GM12878 (cell line): ENCODE results near the gene ITFG1. TPM values are rescaled to one million over a fixed set of nuclear protein-coding genes. Genes with fewer than 3 reads are reported as not detected.

ENCODE experiments used
- ATAC-seq: fragments of 200-7000 bp; cut with Tn5 transposase; 3 replicates; pipeline ENCODE4 v1.9.1; 2020; ENCODE audit warnings: mild to moderate bottlenecking, moderate library complexity
- BruUV-seq: library from RNA; stranded (reverse); fragments of 400-500 nt; replicated peaks from 2 replicates; lab custom pipeline; 2021; lab: Mats Ljungman, UMichigan
- CTCF ChIA-PET: fragments of 300-600 bp; sonication (Branson Sonifier 250); formaldehyde crosslinking; extraction: SDS; loops from one replicate; lab custom pipeline; 2021; ENCODE audit warnings: inconsistent platforms; lab: Yijun Ruan, JAX
- POLR2A ChIA-PET: fragments of 350-600 bp; formaldehyde crosslinking; extraction: SDS; loops from one replicate; lab custom pipeline; 2021; ENCODE audit warnings: inconsistent platforms; lab: Charles Lee
- RAD21 ChIA-PET: fragments of 300-600 bp; sonication (Branson Sonifier 250); formaldehyde crosslinking; loops from one replicate; lab custom pipeline; 2023; ENCODE audit warnings: antibody characterized with exemption; ENCODE audit not compliant: unreplicated experiment; lab: Charles Lee
- SMC1A ChIA-PET: fragments of 300-600 bp; sonication (Branson Sonifier 250); formaldehyde crosslinking; loops from one replicate; lab custom pipeline; 2023; ENCODE audit not compliant: unreplicated experiment, uncharacterized antibody; lab: Charles Lee
- DNase-seq: peaks from one replicate; pipeline ENCODE4 v3.0.0-alpha.2; 2011; ENCODE audit warnings: low read depth, low spot score
- FAIRE-seq: peaks from 3 replicates; lab custom pipeline; 2011; peaks lifted over from hg19 to GRCh38; lab: Jason Lieb, UNC
- H2AFZ ChIP-seq: 2 replicates; pipeline ENCODE4 v1.6.0; 2011; ENCODE audit warnings: low read depth, low read length, control low read depth; ENCODE audit not compliant: control insufficient read depth
- H3K27ac ChIP-seq: 2 replicates; pipeline ENCODE4 v1.5.1; 2011; ENCODE audit warnings: control low read depth; ENCODE audit not compliant: control insufficient read depth, insufficient read depth
- H3K27me3 ChIP-seq, 2 experiments: replicated peaks in 1 of 2; 2 replicates each; pipeline versions ENCODE4 v1.6.0 to v1.6.1; 2011; ENCODE audit warnings: low read length in 1 of 2; ENCODE audit not compliant: control insufficient read depth in 2 of 2, insufficient read depth in 2 of 2
- H3K36me3 ChIP-seq, 2 experiments: 2 replicates each; pipeline ENCODE4 v1.5.1; 2011; ENCODE audit warnings: low read length in 1 of 2; ENCODE audit not compliant: control insufficient read depth in 2 of 2, insufficient read depth in 2 of 2
- H3K4me1 ChIP-seq: 2 replicates; pipeline ENCODE4 v1.6.1; 2011; ENCODE audit warnings: mild to moderate bottlenecking, low read length, moderate library complexity, mixed read lengths; ENCODE audit not compliant: control insufficient read depth, insufficient read depth
- H3K4me2 ChIP-seq: 2 replicates; pipeline ENCODE4 v1.6.0; 2011; ENCODE audit warnings: control low read depth; ENCODE audit not compliant: control insufficient read depth, insufficient read depth
- H3K4me3 ChIP-seq: fragments of 200-600 bp; sonication (generic); 2 replicates; pipeline ENCODE4 v1.5.1; 2016
- H3K79me2 ChIP-seq: 2 replicates; pipeline ENCODE4 v1.6.0; 2011; ENCODE audit warnings: low read length; ENCODE audit not compliant: control insufficient read depth, insufficient read depth
- H3K9ac ChIP-seq: 2 replicates; pipeline ENCODE4 v1.8.0; 2011; ENCODE audit warnings: low read length, control low read depth, mixed read lengths; ENCODE audit not compliant: control insufficient read depth, insufficient read depth
- H3K9me3 ChIP-seq: replicated peaks from 3 replicates; pipeline ENCODE4 v1.5.1; 2011; ENCODE audit warnings: mild to moderate bottlenecking, low read length; ENCODE audit not compliant: control insufficient read depth, insufficient read depth
- H4K20me1 ChIP-seq: 2 replicates; pipeline ENCODE4 v1.6.0; 2011; ENCODE audit not compliant: control insufficient read depth, insufficient read depth
- ATF3 ChIP-seq: IDR thresholded peaks from 2 replicates; pipeline ENCODE4 v1.6.1; 2011; ENCODE audit warnings: low read depth, mild to moderate bottlenecking, low read length, moderate library complexity, borderline replicate concordance; ENCODE audit errors: extremely low read depth
- BHLHE40 ChIP-seq, 2 experiments: fragments of 450-650 bp in 1 of 2; IDR thresholded peaks; 2 replicates each; pipeline ENCODE4 v1.6.1; 2011 to 2017; ENCODE audit warnings: low read depth in 2 of 2, borderline replicate concordance in 1 of 2, improper control_type of control experiment in 1 of 2, low read length in 1 of 2, mild to moderate bottlenecking in 1 of 2
- CHD2 ChIP-seq: IDR thresholded peaks from 2 replicates; pipeline ENCODE4 v1.6.1; 2011; ENCODE audit warnings: low read depth, low read length, improper control_type of control experiment, borderline replicate concordance
- GABPA ChIP-seq: IDR thresholded peaks from 2 replicates; pipeline ENCODE4 v1.6.1; 2014; ENCODE audit warnings: antibody characterized with exemption, low read depth, mild to moderate bottlenecking, inconsistent platforms
- HDGF ChIP-seq: fragments of 450-650 bp; IDR thresholded peaks from 2 replicates; pipeline ENCODE4 v1.6.1; 2016; ENCODE audit warnings: antibody characterized with exemption
- JUNB ChIP-seq: IDR thresholded peaks from 2 replicates; pipeline ENCODE4 v1.6.1; 2016; ENCODE audit warnings: antibody characterized with exemption, mild to moderate bottlenecking
- KLF5 ChIP-seq: fragments of 450-650 bp; IDR thresholded peaks from 2 replicates; pipeline ENCODE4 v1.6.1; 2014; ENCODE audit warnings: mild to moderate bottlenecking; ENCODE audit not compliant: partially characterized antibody
- MAX ChIP-seq: IDR thresholded peaks from 2 replicates; pipeline ENCODE4 v1.6.1; 2012; ENCODE audit warnings: low read depth, low read length, improper control_type of control experiment
- MLLT1 ChIP-seq: fragments of 450-650 bp; IDR thresholded peaks from 2 replicates; pipeline ENCODE4 v1.6.1; 2016; ENCODE audit warnings: mild to moderate bottlenecking
- NRF1 ChIP-seq: conservative IDR thresholded peaks from 2 replicates; pipeline ENCODE4 v1.6.1; 2011; ENCODE audit warnings: mild to moderate bottlenecking, low read depth, low read length, improper control_type of control experiment
- PAX8 ChIP-seq: fragments of 450-650 bp; IDR thresholded peaks from 2 replicates; pipeline ENCODE4 v1.6.1; 2017; ENCODE audit warnings: mild to moderate bottlenecking, moderate library complexity
- PBX3 ChIP-seq: IDR thresholded peaks from 2 replicates; pipeline ENCODE4 v1.6.1; 2011; ENCODE audit warnings: mild to moderate bottlenecking, low read depth, low read length, moderate library complexity; ENCODE audit not compliant: insufficient replicate concordance
- RBBP5 ChIP-seq: fragments of 200-600 bp; sonication (generic); conservative IDR thresholded peaks from 2 replicates; pipeline ENCODE4 v1.6.1; 2016
- SKIL ChIP-seq: fragments of 450-650 bp; IDR thresholded peaks from 2 replicates; pipeline ENCODE4 v1.6.1; 2017; ENCODE audit warnings: mild to moderate bottlenecking, low read depth, inconsistent platforms; ENCODE audit not compliant: poor library complexity, severe bottlenecking
- SMAD5 ChIP-seq: IDR thresholded peaks from 2 replicates; pipeline ENCODE4 v1.6.1; 2016; ENCODE audit warnings: antibody characterized with exemption, low read depth
- ZBTB33 ChIP-seq: fragments of 450-650 bp; IDR thresholded peaks from 2 replicates; pipeline ENCODE4 v1.6.1; 2017; ENCODE audit warnings: mild to moderate bottlenecking
- in situ Hi-C: fragments of 300-500 bp; cut with MboI; formaldehyde crosslinking; loops from 9 replicates; pipeline ENCODE4 v1.14.3; 2018; ENCODE audit warnings: mixed read lengths
- intact Hi-C: fragments of 100-400 bp; cut with micrococcal nuclease; formaldehyde crosslinking; loops from one replicate; pipeline ENCODE4 v1.14.2; 2022; ENCODE audit not compliant: unreplicated experiment
- polyA plus RNA-seq, 11 experiments: library from polyadenylated mRNA; depleted of rRNA in 4 of 11; unstranded in 6 of 11; stranded (reverse) in 5 of 11; fragments of >200 nt; fragmentation: Nextera tagmentation in 4 of 11; fragmentation: Illumina TruSeq in 1 of 11; extraction: Ambion mirVana in 4 of 11; extraction: Trizol in 1 of 11; gene quantifications; 1 replicate in 1 of 11; 2 replicates in 10 of 11; pipeline versions ENCODE4 v1.2.1 to v1.2.3, GENCODE V29; 2011 to 2016; ENCODE audit warnings: inconsistent platforms in 2 of 11, missing spikeins in 2 of 11, low read depth in 1 of 11
- total RNA-seq, 4 experiments: library from RNA; depleted of rRNA in 3 of 4; stranded (reverse); fragments of >200 nt in 3 of 4; fragmentation: Illumina TruSeq in 1 of 4; extraction: Trizol in 1 of 4; gene quantifications; 2 replicates each; pipeline versions ENCODE4 v1.2.1 to v1.2.3, GENCODE V29; 2013 to 2021

The ITFG1 gene
- total and polyA plus RNA-seq, 10 of the 15 experiments (the other 5 are each of a cell fraction or from before 2014, with no cell fraction given), result 9.3 to 56.3 (median 28.6) TPM

- no peak for TF ChIP-seq CHD2
- no peak for TF ChIP-seq MLLT1
- TF ChIP-seq ZBTB33, result no peak
- no peak for TF ChIP-seq MAX
- TF ChIP-seq BHLHE40 (IDR thresholded peaks at IDR 0.05; ENCODE audit: borderline replicate concordance in 1 of 2, low read depth in 2 of 2, low read length in 1 of 2), result no peak
- no peak for TF ChIP-seq PAX8
- no peak for TF ChIP-seq GABPA
- no peak for TF ChIP-seq SMAD5
Observed at GRCh38 chr16:47180073-47180472, 280.8 kb downstream of the ITFG1 start (continued).

- Histone ChIP-seq H3K9me3 (no peaks in the 10 kb centered on the region), H3K27me3 (no peaks in the 10 kb centered on the region), H3K79me2 (no peaks in the 10 kb centered on the region), H3K36me3 (no peaks in the 10 kb centered on the region; a peak in 1 of 4 replicates), H3K27ac (no peak overlapping the region), H3K4me3 (no peak overlapping the region), H2AFZ (no peak overlapping the region), H3K9ac (no peak overlapping the region), H3K4me1 (no peaks in the 10 kb centered on the region), H4K20me1 (no peaks in the 10 kb centered on the region), H3K4me2 (no peak overlapping the region)
- in situ Hi-C loops, result no loop called here
- ChIA-PET RAD21 (no interaction called here), SMC1A (interaction anchor here (0.9 to 1.3 kb wide), 2 partner anchors 25 to 39 kb away, joined by 3 to 4 read pairs; no protein-coding TSS in a partner anchor), POLR2A (interaction anchor here (0.6 kb wide), 1 partner anchor 197 kb away, joined by 4 read pairs; no protein-coding TSS in a partner anchor), CTCF (interaction anchor here (1.1 to 1.2 kb wide), 2 partner anchors 15 to 30 kb away, joined by 3 read pairs; no protein-coding TSS in a partner anchor)
- intact Hi-C loops, result no loop called here
- no peak for FAIRE-seq
- no peak for ATAC-seq
- DNase-seq, result no peak
- no TSS peak for BruUV-seq
- TF ChIP-seq PBX3 (no peak), SKIL (no peak), ATF3 (no peak), NRF1 (no peak), RBBP5 (no peak), HDGF (no peak), KLF5 (no peak), JUNB (no peak)
Observed at GRCh38 chr16:47175152-47175551, 285.7 kb downstream of the ITFG1 start.
